CD4-positive, CD25-positive, alpha-beta regulatory T cell (primary cell): Measurements from ENCODE around the gene C14orf119. TPM values are rescaled to one million over a fixed set of nuclear protein-coding genes. Genes with fewer than 3 reads are reported as not detected.

Experiments
- ATAC-seq, 2 donors: fragments of 150-1000 bp; cut with Tn5 transposase; one replicate each; pipeline ENCODE4 v1.10.0; 2021; ENCODE audit warnings: low read depth in 2 of 2, moderate number of reproducible peaks in 2 of 2, moderate library complexity in 1 of 2
- DNase-seq, 3 donors: peaks; one replicate each; pipeline versions ENCODE4 v3.0.0 to v3.0.0-alpha.2; 2012 to 2022; ENCODE audit warnings: mixed read lengths in 1 of 3
- H3K27ac ChIP-seq: one replicate; pipeline ENCODE4 v1.7.0; 2013; ENCODE audit warnings: mild to moderate bottlenecking, low read length; ENCODE audit not compliant: insufficient read depth, poor library complexity, severe bottlenecking
- H3K27me3 ChIP-seq: one replicate; pipeline ENCODE4 v1.7.0; 2013; ENCODE audit warnings: low read length; ENCODE audit not compliant: control insufficient read depth, insufficient read depth
- H3K36me3 ChIP-seq: one replicate; pipeline ENCODE4 v1.7.0; 2013; ENCODE audit warnings: mild to moderate bottlenecking, low read length, moderate library complexity; ENCODE audit not compliant: control insufficient read depth, insufficient read depth
- H3K4me1 ChIP-seq: 2 replicates; pipeline ENCODE4 v1.7.0; 2013; ENCODE audit warnings: mild to moderate bottlenecking, low read length; ENCODE audit not compliant: insufficient read depth, control insufficient read depth, poor library complexity, severe bottlenecking
- H3K4me3 ChIP-seq: one replicate; pipeline ENCODE4 v1.7.0; 2013; ENCODE audit warnings: low read depth, mild to moderate bottlenecking, low read length, moderate library complexity
- H3K9me3 ChIP-seq, 2 experiments: 1 replicate in 1 of 2; 2 replicates in 1 of 2; pipeline ENCODE4 v1.7.0; 2013; ENCODE audit warnings: low read length in 2 of 2, mild to moderate bottlenecking in 1 of 2, moderate library complexity in 1 of 2; ENCODE audit not compliant: control insufficient read depth in 2 of 2
- H3K27ac Mint-ChIP-seq, 3 donors: one replicate each; pipeline ENCODE4 v1.8.0; 2020 to 2022; ENCODE audit warnings: mild to moderate bottlenecking in 3 of 3, mixed read lengths in 3 of 3, moderate library complexity in 2 of 3
- H3K27me3 Mint-ChIP-seq: one replicate; pipeline ENCODE4 v1.8.0; 2022; ENCODE audit warnings: mild to moderate bottlenecking, mixed read lengths
- H3K36me3 Mint-ChIP-seq: one replicate; pipeline ENCODE4 v1.8.0; 2020; ENCODE audit warnings: mixed read lengths
- H3K4me1 Mint-ChIP-seq, 4 donors: one replicate each; pipeline ENCODE4 v1.8.0; 2020 to 2022; ENCODE audit warnings: mixed read lengths in 4 of 4, mild to moderate bottlenecking in 1 of 4
- H3K4me3 Mint-ChIP-seq, 4 donors: one replicate each; pipeline ENCODE4 v1.8.0; 2020 to 2022; ENCODE audit warnings: mild to moderate bottlenecking in 4 of 4, mixed read lengths in 4 of 4, moderate library complexity in 3 of 4
- H3K9me3 Mint-ChIP-seq, 7 donors: one replicate each; pipeline ENCODE4 v1.8.0; 2020 to 2022; ENCODE audit warnings: mixed read lengths in 7 of 7, mild to moderate bottlenecking in 3 of 7, moderate library complexity in 2 of 7
- polyA plus RNA-seq, 4 donors: library from polyadenylated mRNA; unstranded; fragments of 300-500 nt; fragmentation: Illumina TruSeq; gene quantifications; one replicate each; pipeline ENCODE4 v1.2.3, GENCODE V29; 2021
- total RNA-seq: library from RNA; stranded (reverse); gene quantifications from one replicate; pipeline ENCODE4 v1.2.3, GENCODE V29; 2022

C14orf119 gene
- total and polyA plus RNA-seq, 5 donors from 2014 or later, result 13.6 to 187 (median 147) TPM

DNA sequence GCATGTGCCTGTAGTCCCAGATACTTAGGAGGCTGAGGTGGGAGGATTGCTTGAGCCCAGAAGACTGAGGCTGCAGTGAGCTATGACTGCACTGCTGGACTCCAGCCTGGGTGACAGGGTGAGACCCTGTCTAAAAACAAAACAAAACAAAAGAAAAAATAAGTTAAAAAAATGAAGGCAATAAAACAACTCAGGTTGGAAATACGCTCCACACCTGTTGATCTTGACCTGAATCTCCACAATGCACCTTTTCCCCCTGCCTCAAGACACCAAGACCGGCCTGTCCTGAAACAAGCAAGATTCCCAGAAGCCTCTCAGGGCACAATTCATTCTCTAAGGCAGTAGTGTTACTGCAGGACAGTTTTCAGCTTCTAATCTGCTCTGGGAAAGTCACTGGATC is 44.6 kb downstream of the C14orf119 start:
- Mint-ChIP-seq H3K27ac (peak overlapping the region in 1 of 3 donors; percentile 90), H3K9me3 (no peaks in the 10 kb centered on the region), H3K36me3 (no peaks in the 10 kb centered on the region), H3K27me3 (peaks cover 5% of the 10 kb centered on the region), H3K4me3 (no peak overlapping the region), H3K4me1 (no peaks in the 10 kb centered on the region)
- no peak for ATAC-seq
- DNase-seq, result no peak
- no peaks in the 10 kb centered on the region for H3K9me3 ChIP-seq
- H3K4me3 ChIP-seq, result no peak overlapping the region
- H3K36me3 ChIP-seq, result no peaks in the 10 kb centered on the region
- peaks cover 8% of the 10 kb centered on the region for H3K27me3 ChIP-seq
- H3K27ac ChIP-seq, result no peak overlapping the region
- no peaks in the 10 kb centered on the region for H3K4me1 ChIP-seq

DNA sequence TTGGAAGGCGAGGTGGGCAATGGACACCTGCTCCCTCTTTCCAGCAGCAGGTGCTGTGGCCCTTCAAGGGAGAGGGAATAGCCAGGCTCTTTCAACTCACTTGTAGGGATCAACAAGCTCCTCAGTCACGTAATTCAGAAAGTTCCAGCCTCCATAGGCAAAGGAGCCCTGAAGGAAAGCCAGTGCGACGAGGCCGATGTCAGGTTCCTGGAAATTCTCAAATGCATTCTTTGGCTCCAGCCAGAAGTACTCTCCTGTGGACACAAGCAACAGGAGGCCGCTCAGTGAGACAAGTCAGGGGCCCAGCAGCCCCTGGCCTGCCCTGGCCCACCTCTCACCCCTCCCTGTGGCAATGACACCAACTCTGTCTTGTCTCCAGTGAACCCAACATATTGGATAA is 45.1 kb downstream of the C14orf119 start:
- Histone ChIP-seq H3K36me3 (no peaks in the 10 kb centered on the region), H3K27me3 (peaks cover 8% of the 10 kb centered on the region), H3K4me3 (no peak overlapping the region), H3K4me1 (no peaks in the 10 kb centered on the region), H3K27ac (no peak overlapping the region), H3K9me3 (no peaks in the 10 kb centered on the region)
- H3K9me3 Mint-ChIP-seq, result no peaks in the 10 kb centered on the region
- no peak overlapping the region for H3K4me3 Mint-ChIP-seq
- no peaks in the 10 kb centered on the region for H3K4me1 Mint-ChIP-seq
- H3K36me3 Mint-ChIP-seq, result no peaks in the 10 kb centered on the region
- H3K27ac Mint-ChIP-seq, result no peak overlapping the region
- ATAC-seq (no peak), DNase-seq (no peak)
- H3K27me3 Mint-ChIP-seq, result peaks cover 5% of the 10 kb centered on the region

GRCh38 chr14:23141706-23142444 is 46.6 kb downstream of the C14orf119 start:
- H3K27me3 Mint-ChIP-seq, result peaks cover 5% of the 10 kb centered on the region
- Histone ChIP-seq H3K27me3 (peaks cover 11% of the 10 kb centered on the region), H3K9me3 (no peaks in the 10 kb centered on the region), H3K36me3 (no peaks in the 10 kb centered on the region), H3K4me1 (no peaks in the 10 kb centered on the region), H3K27ac (no peak overlapping the region), H3K4me3 (no peak overlapping the region)
- H3K27ac Mint-ChIP-seq, result no peak overlapping the region
- H3K9me3 Mint-ChIP-seq, result no peaks in the 10 kb centered on the region
- no peaks in the 10 kb centered on the region for H3K36me3 Mint-ChIP-seq
- DNase-seq (no peak), ATAC-seq (no peak)
- no peak overlapping the region for H3K4me3 Mint-ChIP-seq
- no peaks in the 10 kb centered on the region for H3K4me1 Mint-ChIP-seq

DNA sequence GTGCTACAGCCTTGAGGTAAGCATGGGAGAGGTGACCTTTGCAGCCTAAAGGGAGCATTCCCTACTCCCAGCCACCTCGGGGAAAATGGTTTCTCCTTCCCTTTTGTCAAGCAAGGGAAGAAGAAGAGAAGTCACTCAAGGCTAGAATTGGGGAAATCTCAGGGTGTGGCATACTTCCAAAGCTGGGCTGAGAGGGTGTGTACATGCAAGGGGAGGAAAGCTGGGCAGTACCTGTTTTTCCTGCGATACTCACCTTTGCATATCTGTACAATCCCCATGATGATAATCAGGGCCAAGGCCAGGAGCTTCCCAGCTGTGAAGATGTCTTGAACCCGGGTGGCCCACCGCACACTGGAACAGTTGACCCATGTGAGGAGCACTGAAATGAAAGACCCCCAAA is 47.5 kb downstream of the C14orf119 start:
- ATAC-seq, result no peak
- H3K27me3 Mint-ChIP-seq, result peaks cover 5% of the 10 kb centered on the region

DNA sequence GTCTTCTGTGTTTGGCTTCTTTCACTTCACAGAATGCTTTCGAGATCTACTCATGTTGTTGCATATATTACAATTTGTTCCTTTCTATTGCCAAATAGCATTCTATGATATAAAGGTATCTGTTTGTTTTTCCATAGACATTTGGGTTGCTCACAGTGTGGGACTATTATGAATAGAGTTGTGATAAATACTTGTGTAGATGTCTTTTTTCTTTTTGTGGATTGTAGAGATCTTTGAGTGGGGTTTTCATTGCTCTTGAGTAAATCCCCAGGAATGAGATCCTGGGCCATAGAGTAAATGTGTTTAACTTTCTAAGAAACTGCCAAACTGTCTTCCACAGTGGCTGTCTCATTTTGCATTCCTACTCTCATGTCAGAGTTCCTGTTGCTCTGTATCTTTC is 48.6 kb downstream of the C14orf119 start:
- Mint-ChIP-seq H3K27me3 (peaks cover 5% of the 10 kb centered on the region), H3K4me1 (no peaks in the 10 kb centered on the region)
- no peaks in the 10 kb centered on the region for H3K4me1 ChIP-seq

More for the DNA sequence above, 47.5 kb downstream of the C14orf119 start:
- Histone ChIP-seq H3K36me3 (no peaks in the 10 kb centered on the region), H3K9me3 (no peaks in the 10 kb centered on the region), H3K27me3 (peaks cover 11% of the 10 kb centered on the region), H3K4me3 (no peak overlapping the region), H3K4me1 (no peaks in the 10 kb centered on the region), H3K27ac (no peak overlapping the region)
- H3K27ac Mint-ChIP-seq, result no peak overlapping the region
- no peak for DNase-seq
- H3K4me1 Mint-ChIP-seq, result no peaks in the 10 kb centered on the region
- H3K36me3 Mint-ChIP-seq, result no peaks in the 10 kb centered on the region
- H3K9me3 Mint-ChIP-seq, result no peaks in the 10 kb centered on the region
- no peak overlapping the region for H3K4me3 Mint-ChIP-seq

DNA sequence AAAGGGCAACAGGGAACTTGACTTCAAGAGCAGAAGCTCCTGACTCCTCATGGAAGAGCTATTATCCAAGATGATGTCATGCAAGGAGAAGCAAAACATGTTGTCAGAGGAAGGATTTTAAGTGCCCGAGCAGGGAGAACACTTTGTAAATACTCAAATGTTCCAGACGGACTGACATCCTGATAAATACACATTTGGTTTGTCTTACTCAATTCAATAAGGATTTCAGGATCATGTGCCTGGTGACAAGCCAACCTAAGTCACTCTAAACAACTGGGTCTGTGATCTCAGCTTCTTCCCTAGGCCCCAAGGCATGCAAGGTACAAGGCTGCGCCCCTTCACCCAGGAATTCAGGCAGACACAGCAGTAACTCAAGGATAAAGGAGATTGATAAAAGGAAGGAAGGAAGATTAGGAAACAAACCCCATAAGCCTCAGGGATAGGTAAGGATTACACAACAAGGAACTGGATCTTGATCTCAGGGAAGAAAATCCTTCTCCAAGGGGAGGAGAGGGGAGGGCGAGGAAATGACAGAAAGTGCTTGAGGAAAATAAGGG is 50.6 kb downstream of the C14orf119 start:
- H3K4me3 Mint-ChIP-seq, result no peak overlapping the region
- Histone ChIP-seq H3K36me3 (no peaks in the 10 kb centered on the region), H3K4me3 (no peak overlapping the region), H3K27ac (no peak overlapping the region), H3K27me3 (peaks cover 11% of the 10 kb centered on the region), H3K9me3 (no peaks in the 10 kb centered on the region), H3K4me1 (no peaks in the 10 kb centered on the region)
- ATAC-seq (no peak), DNase-seq (no peak)
- no peaks in the 10 kb centered on the region for H3K4me1 Mint-ChIP-seq
- H3K27ac Mint-ChIP-seq, result no peak overlapping the region
- H3K27me3 Mint-ChIP-seq, result peaks cover 11% of the 10 kb centered on the region
- no peaks in the 10 kb centered on the region for H3K36me3 Mint-ChIP-seq
- H3K9me3 Mint-ChIP-seq, result peaks cover 0 to 1% (median 0%) of the 10 kb centered on the region in 7 donors

More for the DNA sequence above, 48.6 kb downstream of the C14orf119 start:
- Histone ChIP-seq H3K4me3 (no peak overlapping the region), H3K36me3 (no peaks in the 10 kb centered on the region), H3K27me3 (peaks cover 11% of the 10 kb centered on the region), H3K9me3 (no peaks in the 10 kb centered on the region), H3K27ac (no peak overlapping the region)
- Mint-ChIP-seq H3K9me3 (no peaks in the 10 kb centered on the region), H3K36me3 (no peaks in the 10 kb centered on the region), H3K4me3 (no peak overlapping the region), H3K27ac (no peak overlapping the region)
- no peak for ATAC-seq
- no peak for DNase-seq

DNA sequence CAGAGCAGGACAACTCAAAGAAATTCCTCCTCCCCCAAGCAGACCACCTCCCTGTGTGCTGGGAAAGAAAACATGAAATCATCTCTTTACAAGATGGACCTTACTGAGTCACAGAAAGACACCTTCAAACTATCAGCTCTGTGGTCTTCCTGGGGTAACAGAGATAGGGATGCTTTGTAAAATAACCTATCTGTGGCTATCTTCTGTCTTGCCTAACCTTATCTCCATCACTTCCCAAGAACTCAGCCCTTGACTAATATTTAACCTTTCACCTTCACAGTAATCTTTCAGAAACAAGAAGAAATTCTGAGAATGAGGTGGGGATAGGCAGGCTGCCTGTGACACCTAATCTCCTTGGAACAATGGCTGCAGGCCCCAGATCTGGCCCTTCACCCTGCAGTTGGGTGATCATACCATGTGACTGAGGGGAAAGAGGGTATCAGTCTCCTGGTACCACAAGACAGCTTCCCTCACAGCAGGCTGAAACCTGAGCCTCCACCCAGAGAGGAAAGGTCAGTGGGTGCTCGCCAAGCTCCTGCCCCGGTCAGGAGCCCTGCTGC is 51.1 kb downstream of the C14orf119 start:
- H3K36me3 ChIP-seq, result no peaks in the 10 kb centered on the region
- no peaks in the 10 kb centered on the region for H3K9me3 ChIP-seq
- Mint-ChIP-seq H3K9me3 (peaks cover 0 to 1% (median 0%) of the 10 kb centered on the region in 7 donors), H3K27ac (no peak overlapping the region), H3K27me3 (peaks cover 11% of the 10 kb centered on the region), H3K4me1 (no peaks in the 10 kb centered on the region), H3K4me3 (no peak overlapping the region), H3K36me3 (no peaks in the 10 kb centered on the region)
- no peak overlapping the region for H3K4me3 ChIP-seq
- DNase-seq (no peak), ATAC-seq (no peak)
- no peak overlapping the region for H3K27ac ChIP-seq
- peaks cover 11% of the 10 kb centered on the region for H3K27me3 ChIP-seq
- H3K4me1 ChIP-seq, result no peaks in the 10 kb centered on the region

- Histone ChIP-seq H3K27ac (no peak overlapping the region), H3K4me1 (no peaks in the 10 kb centered on the region), H3K4me3 (no peak overlapping the region), H3K36me3 (no peaks in the 10 kb centered on the region), H3K27me3 (peaks cover 11% of the 10 kb centered on the region), H3K9me3 (no peaks in the 10 kb centered on the region)
- ATAC-seq, result no peak
- Mint-ChIP-seq H3K4me3 (no peak overlapping the region), H3K9me3 (peaks cover 0 to 1% (median 0%) of the 10 kb centered on the region in 7 donors), H3K27me3 (peaks cover 9% of the 10 kb centered on the region), H3K36me3 (no peaks in the 10 kb centered on the region), H3K4me1 (no peaks in the 10 kb centered on the region), H3K27ac (no peak overlapping the region)
- no peak for DNase-seq
These were observed 51.7 kb downstream of the C14orf119 start for GRCh38 chr14:23146980-23147379.
